HFFc6 (cell line): ENCODE data around the gene MSH5. TPM values are rescaled to one million over a fixed set of nuclear protein-coding genes. Genes with fewer than 3 reads are reported as not detected.

Source experiments
- DNase-seq: peaks from one replicate; pipeline ENCODE4 v3.0.0-alpha.2; 2018
- H3K27ac Mint-ChIP-seq: 2 replicates; pipeline ENCODE4 v1.8.0; 2020; ENCODE audit warnings: mild to moderate bottlenecking, mixed read lengths
- H3K27me3 Mint-ChIP-seq: 2 replicates; pipeline ENCODE4 v1.8.0; 2021; ENCODE audit warnings: mild to moderate bottlenecking, moderate library complexity, mixed read lengths; ENCODE audit not compliant: insufficient read depth
- H3K36me3 Mint-ChIP-seq: 2 replicates; pipeline ENCODE4 v1.8.0; 2021; ENCODE audit warnings: low read depth, mixed read lengths
- H3K4me1 Mint-ChIP-seq: 2 replicates; pipeline ENCODE4 v1.8.0; 2020; ENCODE audit warnings: low read depth, mixed read lengths
- H3K4me3 Mint-ChIP-seq: 2 replicates; pipeline ENCODE4 v1.8.0; 2020; ENCODE audit warnings: mild to moderate bottlenecking, moderate library complexity, mixed read lengths
- H3K9me3 Mint-ChIP-seq: 2 replicates; pipeline ENCODE4 v1.8.0; 2020; ENCODE audit warnings: mild to moderate bottlenecking, mixed read lengths
- total RNA-seq, 6 experiments: library from RNA; stranded (reverse); fragmentation: NEBNext Ultra II Directional; extraction: Animal tissue kit (Norgen Biotek cat#: 25700); gene quantifications; 2 replicates in 1 of 6; 3 replicates in 5 of 6; pipeline ENCODE4 v1.2.3, GENCODE V29; 2021
- TF ChIP-seq, protein P1 (sequence below): fragments of 200-600 bp; sonication (generic); IDR thresholded peaks from 2 replicates; pipeline ENCODE4 v1.5.0; 2021; ENCODE audit warnings: antibody characterized with exemption, mild to moderate bottlenecking

The MSH5 gene
- total RNA-seq, 6 experiments from 2014 or later: 7.4 to 14.8 (median 12.6) TPM

DNA sequence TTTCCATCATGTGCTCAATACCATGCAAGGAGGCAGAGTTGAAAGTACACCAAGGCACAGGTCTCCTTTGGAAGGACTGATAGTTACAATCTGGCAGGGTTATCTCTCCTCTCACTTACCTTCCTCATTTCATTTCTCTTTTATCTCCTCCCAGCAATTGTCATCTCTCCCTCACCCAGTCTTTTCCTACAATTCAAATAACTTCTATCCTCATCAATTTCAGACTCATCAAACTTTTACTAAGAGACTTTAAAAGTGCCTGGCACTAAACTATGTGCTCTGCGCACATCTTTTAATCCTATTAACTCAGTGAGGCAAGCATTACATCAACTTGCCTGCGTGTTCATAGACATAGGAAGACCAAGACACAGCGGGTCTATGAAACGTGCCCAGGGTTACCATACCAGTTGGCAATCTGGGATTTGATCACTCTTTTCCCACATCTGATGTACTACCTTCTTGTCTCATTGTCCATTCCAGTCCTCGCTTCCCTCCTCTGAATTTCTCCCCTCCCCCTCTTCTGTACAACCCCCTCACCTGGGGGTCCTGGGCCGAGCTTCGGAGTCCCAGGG, 54.6 kb downstream of the MSH5 start:
- Mint-ChIP-seq H3K9me3 (no peaks in the 10 kb centered on the region), H3K27me3 (peaks cover 5% of the 10 kb centered on the region; the same call in 1 of the 2 replicates), H3K4me3 (peak overlapping the region; percentile 86), H3K36me3 (peaks cover 31% of the 10 kb centered on the region), H3K27ac (peak overlapping the region; percentile 99), H3K4me1 (peaks cover 38% of the 10 kb centered on the region)
- TF ChIP-seq, protein P1, sequence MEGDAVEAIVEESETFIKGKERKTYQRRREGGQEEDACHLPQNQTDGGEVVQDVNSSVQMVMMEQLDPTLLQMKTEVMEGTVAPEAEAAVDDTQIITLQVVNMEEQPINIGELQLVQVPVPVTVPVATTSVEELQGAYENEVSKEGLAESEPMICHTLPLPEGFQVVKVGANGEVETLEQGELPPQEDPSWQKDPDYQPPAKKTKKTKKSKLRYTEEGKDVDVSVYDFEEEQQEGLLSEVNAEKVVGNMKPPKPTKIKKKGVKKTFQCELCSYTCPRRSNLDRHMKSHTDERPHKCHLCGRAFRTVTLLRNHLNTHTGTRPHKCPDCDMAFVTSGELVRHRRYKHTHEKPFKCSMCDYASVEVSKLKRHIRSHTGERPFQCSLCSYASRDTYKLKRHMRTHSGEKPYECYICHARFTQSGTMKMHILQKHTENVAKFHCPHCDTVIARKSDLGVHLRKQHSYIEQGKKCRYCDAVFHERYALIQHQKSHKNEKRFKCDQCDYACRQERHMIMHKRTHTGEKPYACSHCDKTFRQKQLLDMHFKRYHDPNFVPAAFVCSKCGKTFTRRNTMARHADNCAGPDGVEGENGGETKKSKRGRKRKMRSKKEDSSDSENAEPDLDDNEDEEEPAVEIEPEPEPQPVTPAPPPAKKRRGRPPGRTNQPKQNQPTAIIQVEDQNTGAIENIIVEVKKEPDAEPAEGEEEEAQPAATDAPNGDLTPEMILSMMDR: no peak
- peak; percentile 41 for DNase-seq

DNA sequence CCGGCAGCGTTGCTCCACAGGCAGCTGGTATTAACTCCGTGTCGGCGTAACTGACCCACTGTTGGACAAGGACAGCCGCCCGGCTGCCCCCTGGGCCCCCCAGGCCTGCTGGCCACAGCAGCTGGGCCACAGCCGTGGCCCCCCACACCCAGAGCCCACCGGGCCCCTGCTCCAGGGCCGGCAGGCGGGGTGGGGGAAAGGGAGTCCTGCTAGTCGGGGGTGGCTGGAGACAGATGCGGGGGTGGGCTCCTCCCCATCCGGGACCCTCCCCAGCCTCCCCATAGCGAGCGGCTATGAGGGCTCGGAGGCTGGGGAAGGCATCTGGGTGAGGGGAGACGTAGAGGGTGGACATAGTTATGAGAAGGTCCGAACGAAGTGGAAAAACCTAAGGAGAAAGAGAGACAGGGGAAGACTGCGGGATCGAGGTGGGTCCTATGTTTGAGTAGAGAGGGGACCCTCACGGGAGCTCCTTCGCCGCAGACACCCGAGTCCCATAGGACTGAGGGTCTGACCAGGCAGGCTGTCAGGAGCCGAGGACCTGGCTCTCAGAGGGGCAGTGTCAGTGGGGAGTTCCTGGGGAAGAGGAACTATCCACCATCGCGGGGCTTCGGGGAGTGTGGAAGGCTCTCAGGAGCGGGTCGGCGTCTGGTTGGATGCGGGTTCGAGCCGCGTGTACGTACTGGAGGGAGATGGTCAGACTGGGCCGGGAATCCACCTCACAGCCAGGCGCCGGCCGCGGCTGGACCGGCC, 55.2 kb downstream of the MSH5 start:
- peak overlapping the region; percentile 86 for H3K4me3 Mint-ChIP-seq
- H3K9me3 Mint-ChIP-seq: no peaks in the 10 kb centered on the region
- peaks cover 31% of the 10 kb centered on the region for H3K36me3 Mint-ChIP-seq
- TF ChIP-seq, protein P1: no peak
- H3K27ac Mint-ChIP-seq: peak overlapping the region; percentile 99
- peaks cover 38% of the 10 kb centered on the region for H3K4me1 Mint-ChIP-seq
- DNase-seq: peak; percentile 39
- H3K27me3 Mint-ChIP-seq: peaks cover 5% of the 10 kb centered on the region; the same call in 1 of the 2 replicates

- Mint-ChIP-seq H3K27me3 (peaks cover 5% of the 10 kb centered on the region; the same call in 1 of the 2 replicates), H3K4me1 (peaks cover 35% of the 10 kb centered on the region), H3K9me3 (no peaks in the 10 kb centered on the region), H3K36me3 (peaks cover 27% of the 10 kb centered on the region), H3K27ac (peak within 1 kb of the TSS; percentile 99), H3K4me3 (peak within 1 kb of the TSS; percentile 86)
- DNase-seq: peak; percentile 85
- TF ChIP-seq, protein P1: peak; percentile 88
Measured at GRCh38 chr6:31795616-31796298, 56.0 kb downstream of the MSH5 start, which contains the start of gene VARS1. Gene VARS1 (minus strand): TSS chr6:31795752. CDS start chr6:31795217, 535 bp downstream.

DNA sequence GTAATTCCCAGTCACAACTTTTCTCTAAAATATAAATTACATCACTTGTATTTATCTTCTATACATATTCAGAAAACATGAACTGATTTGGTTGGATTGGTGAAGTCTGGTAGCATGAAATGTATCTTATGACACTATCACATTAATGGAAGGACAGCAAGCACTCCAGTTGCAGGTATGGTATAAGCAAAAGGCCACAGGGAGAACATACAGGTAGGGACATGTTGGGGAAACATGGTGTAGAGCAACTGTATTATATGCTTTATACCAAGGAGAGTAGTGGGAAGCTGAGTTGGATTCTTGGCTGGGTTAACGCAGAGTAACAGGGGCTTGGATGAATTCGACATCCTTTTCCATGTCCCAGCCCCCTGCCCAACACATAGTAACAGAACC, 57.2 kb downstream of the MSH5 start:
- no peak overlapping the region for H3K4me3 Mint-ChIP-seq
- TF ChIP-seq, protein P1: no peak
- peaks cover 20% of the 10 kb centered on the region for H3K36me3 Mint-ChIP-seq
- no peaks in the 10 kb centered on the region for H3K9me3 Mint-ChIP-seq
- no peak for DNase-seq
- peaks cover 5% of the 10 kb centered on the region; the same call in 1 of the 2 replicates for H3K27me3 Mint-ChIP-seq
- H3K4me1 Mint-ChIP-seq: peaks cover 26% of the 10 kb centered on the region
- H3K27ac Mint-ChIP-seq: 0 out of 2 replicates have a peak overlapping the region, but pooled peaks have one; percentile 7

DNA sequence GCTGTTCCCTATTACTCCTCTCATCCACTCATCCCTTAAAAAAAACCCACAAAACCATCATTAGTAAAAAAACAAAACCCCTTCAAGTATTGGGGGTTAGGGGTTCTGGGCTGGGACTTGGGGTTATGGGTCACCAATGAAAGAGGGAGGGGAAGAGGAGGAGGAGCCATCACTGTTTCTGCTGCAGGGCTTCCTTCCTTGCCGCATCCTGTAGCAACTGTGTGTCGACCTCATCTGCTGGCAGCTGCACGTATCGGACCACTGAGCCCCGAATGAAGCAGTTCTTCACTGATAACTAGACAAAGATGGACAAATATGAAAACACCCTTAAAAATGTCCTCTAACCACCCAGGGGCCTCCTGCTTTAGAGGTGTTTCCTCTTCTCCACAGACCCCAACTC, 57.8 kb downstream of the MSH5 start:
- Mint-ChIP-seq H3K4me3 (no peak overlapping the region), H3K9me3 (no peaks in the 10 kb centered on the region), H3K27ac (0 out of 2 replicates have a peak overlapping the region, but pooled peaks have one; percentile 7), H3K4me1 (peaks cover 20% of the 10 kb centered on the region), H3K27me3 (peaks cover 2% of the 10 kb centered on the region; the same call in 1 of the 2 replicates), H3K36me3 (peaks cover 14% of the 10 kb centered on the region)
- no peak for DNase-seq
- TF ChIP-seq, protein P1: no peak
